HG02798 (cell line): ENCODE results near the gene YPEL4.
"Not testable (repeated sequence)": the region's sequence is repeated elsewhere in the genome, so short reads cannot be mapped to it uniquely, and the experiment has no call there.

Experiments used
- ATAC-seq: cut with Tn5 transposase; IDR thresholded peaks from one replicate; pipeline ENCODE4 v1.9.1; 2021; ENCODE audit warnings: mild to moderate bottlenecking; ENCODE audit not compliant: unreplicated experiment, poor library complexity

Gene YPEL4

DNA sequence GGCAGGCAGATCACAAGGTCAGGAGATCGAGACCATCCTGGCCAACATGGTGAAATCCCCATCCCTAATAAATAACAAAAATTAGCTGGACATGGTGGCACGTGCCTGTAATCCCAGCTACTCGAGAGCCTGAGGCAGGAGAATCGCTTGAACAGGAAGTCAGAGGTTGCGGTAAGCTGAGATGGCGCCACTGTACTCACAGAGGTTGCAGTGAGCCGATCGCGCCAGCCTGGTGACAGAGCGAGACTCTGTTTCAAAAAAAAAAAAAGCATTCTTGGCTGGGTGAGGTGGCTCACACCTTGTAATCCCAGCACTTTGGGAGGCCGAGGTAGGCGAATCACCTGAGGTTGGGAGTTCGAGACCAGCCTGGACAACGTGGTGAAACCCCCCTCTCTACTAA, 2.5 kb upstream of the YPEL4 start:
- ATAC-seq, result not testable (repeated sequence)

DNA sequence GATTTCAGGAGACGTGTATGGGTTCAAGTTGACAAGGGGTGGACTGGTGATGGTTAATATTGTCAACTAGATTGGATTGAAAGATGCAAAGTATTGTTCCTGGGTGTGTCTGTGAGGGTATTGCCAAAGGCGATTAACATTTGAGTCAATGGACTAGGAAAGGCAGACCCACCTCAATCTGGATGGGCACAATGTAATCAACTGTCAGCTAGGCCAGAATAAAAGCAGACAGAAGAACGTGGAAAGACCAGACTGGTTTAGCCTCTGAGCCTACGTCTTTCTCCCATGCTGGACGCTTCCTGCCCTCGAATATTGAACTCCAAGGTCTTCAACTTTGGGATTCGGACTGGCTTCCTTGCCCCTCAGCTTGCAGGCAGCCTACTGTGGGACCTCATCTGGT, 1.7 kb upstream of the YPEL4 start:
- ATAC-seq, result no peak

DNA sequence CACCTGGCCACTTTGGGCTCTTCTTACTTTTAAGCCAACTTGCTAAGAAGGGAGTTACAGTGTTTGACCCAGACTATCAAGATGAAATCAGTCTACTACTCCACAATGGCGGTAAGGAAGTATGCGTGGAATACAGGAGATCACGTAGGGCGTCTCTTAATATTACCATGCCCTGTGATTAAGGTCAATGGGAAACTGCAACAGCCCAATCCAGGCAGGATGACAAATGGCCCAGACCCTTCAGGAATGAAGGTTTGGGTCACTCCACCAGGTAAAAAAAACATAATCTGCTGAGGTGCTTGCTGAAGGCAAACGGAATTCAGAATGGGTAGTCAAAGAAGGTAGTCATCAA, 1.0 kb upstream of the YPEL4 start:
- ATAC-seq, result no peak

DNA sequence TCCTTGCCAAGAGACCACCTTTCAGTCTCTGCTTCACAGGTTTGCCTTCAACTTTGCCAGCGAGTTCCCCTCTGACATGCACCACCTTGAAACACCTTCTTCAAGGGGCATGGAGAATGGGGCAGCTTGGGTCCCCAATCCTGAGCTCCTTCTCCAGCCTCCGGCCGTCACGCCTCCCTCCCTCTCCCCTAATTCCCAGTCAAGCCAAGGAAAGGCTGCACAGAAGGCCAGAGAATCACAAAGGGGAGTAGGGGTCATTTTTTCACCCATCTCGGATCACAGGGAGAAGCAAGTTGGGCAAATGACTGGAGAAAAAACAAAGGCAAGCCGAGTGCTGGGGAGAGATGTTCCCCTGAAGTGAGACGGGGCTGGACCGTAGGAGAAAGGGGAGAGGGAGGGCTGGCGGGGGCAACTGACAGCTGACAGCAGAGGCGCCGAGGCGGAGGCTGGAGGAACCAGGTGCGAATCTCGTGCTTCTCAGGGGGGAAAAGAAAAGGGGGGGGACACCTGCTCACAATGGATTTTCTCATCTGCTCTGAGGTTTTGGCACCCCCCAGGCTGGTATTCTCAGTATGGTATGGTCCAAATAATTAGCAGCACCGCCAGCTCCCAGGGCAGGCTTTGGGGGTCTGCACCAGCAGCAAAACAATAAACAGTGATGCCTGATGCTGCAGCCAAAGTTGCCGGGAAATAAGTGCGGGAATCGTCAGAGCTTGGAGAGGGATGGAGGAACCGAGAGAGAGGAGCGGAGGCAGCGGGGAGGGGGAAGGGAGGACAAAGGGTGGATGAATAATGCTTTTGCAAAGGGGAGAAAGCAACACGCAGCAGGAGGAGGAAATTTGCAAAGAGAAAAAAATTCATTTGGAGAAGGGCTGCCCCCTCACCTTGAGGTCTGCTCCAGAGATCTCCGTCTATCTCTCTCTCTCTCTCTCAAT, 644 bp downstream of the YPEL4 start:
- no peak for ATAC-seq

DNA sequence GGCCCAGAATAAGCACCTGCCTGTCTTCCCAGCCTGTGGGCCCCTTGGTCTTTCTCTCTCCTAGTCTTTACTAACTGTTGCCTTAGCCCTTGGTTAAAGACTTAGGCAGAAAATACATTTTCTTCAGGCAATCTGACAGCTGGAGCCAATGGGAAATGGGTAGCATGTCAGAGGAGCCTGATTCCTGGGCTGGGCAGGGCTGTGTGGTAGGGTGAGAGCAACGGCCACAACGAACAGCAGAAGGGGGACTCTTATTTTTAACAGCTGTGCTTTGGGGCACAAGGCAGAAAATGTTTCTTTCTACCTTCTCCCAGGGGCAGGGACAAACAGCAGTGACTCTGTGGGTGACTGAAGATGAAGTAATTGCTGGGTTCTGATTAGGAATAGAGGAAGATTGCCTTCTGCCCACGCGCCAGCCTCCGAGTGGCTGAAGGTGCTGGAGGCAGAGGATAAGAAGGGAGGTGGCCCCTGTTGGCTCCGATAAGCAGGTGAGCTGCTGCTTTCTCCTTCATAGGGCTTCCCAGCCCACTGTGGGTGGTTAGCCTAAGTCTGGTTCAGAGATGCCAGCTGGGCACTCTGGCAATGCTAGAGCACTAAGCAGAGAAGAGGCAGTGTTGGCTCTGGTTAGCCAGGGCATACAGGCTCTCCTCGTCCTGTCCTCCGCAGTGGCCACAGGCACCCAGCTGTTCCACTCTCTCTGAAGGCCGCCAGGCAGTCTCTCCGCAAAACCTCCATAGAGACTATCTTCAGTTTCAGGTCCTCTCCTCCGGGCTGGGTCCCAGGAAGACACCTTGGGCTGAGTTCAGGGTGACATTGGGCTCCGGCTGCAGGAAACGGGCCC, 1.5 kb downstream of the YPEL4 start:
- ATAC-seq, result no peak

DNA sequence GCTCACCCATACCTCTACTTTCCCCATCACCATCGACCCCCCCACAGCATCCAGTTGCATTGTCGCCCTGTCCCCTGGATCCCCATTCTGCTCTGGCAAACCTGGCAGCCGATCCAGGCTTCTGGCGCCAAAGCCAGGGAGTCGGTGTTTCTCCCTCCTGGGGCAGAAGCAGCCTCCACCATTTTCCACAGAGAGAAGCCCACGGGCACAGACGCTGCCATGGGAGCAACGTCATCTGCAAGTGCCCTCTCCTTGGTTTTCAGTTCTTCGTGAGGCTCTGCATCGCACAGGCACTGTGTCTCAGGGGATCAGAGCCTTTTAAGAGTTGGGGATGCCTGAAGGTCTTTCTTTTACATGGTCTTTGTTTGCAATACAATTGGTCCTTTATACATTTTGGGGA, 2.3 kb downstream of the YPEL4 start:
- ATAC-seq, result no peak

DNA sequence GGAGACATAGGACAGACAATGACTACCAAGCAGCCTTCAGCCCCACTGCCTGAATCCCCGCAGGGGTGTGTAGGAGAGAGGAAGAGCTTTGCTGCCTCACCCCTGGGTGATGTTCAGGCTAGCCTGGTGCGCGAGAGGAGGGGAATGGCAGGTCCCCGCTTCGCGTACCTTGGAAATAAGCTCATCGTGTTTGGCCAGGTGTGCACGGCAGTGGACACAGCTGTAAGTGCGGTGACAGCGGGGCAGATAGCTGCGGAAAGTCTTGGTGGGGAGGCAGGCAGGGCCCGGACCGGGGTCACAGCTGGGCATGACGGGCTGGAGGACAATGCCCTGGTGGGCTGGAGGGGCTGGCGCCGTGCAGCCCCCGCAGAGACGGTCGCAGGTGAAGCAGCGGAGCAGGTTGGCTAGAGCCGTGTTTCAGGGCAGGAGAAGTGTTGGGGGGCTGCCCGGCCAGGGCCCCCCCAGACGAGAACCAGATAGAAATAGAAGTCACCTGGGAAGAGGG, 2.9 kb downstream of the YPEL4 start:
- ATAC-seq, result no peak

DNA sequence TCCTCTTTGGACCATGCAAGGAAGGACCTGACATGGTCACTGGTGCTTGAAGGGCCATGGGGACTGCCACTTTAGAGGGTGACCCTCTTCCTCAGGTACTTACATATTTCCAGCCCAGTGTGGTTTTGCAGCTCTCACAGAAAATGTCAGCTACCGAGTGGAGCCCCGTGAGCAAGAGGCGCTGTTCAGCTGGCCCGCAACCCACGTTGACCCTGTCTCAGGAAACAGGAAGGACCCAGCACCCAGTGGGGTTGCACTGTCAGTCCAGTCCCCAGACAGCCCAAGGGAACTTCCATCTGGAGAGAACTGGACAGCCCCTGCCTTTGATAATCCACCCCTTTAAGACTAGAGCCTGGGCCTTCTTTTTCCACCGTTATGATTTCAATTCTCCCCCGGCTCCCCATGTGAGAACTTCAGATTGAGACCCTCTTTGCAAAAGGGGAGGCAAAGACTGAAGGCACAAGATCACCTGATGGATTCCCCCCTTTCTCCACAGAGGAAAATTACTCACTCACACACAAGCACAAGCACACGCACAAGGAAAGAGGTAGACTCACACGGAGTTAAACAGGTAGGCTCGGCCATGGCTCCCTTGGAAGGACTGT, 3.4 kb downstream of the YPEL4 start:
- peak; percentile 41 for ATAC-seq

DNA sequence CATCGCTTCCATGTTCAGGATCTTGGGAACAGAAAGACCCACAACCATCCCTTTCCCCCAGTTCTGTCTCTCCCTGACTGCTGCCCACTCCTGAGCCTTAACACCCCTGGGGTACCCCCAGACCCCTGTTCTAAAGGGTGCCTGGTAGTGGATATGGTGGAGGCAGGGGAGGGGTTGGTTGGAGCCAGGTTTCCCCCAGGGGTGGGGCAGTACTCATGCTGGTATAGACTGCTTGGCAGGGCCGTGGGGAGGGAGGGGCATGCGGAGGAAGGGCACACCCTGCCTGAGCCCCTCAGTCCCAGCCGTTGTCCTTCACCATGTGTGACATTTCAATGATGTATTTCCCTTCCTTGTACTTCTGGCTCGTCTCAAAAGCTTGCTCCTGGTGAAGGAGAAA, 4.0 kb downstream of the YPEL4 start:
- ATAC-seq, result no peak

DNA sequence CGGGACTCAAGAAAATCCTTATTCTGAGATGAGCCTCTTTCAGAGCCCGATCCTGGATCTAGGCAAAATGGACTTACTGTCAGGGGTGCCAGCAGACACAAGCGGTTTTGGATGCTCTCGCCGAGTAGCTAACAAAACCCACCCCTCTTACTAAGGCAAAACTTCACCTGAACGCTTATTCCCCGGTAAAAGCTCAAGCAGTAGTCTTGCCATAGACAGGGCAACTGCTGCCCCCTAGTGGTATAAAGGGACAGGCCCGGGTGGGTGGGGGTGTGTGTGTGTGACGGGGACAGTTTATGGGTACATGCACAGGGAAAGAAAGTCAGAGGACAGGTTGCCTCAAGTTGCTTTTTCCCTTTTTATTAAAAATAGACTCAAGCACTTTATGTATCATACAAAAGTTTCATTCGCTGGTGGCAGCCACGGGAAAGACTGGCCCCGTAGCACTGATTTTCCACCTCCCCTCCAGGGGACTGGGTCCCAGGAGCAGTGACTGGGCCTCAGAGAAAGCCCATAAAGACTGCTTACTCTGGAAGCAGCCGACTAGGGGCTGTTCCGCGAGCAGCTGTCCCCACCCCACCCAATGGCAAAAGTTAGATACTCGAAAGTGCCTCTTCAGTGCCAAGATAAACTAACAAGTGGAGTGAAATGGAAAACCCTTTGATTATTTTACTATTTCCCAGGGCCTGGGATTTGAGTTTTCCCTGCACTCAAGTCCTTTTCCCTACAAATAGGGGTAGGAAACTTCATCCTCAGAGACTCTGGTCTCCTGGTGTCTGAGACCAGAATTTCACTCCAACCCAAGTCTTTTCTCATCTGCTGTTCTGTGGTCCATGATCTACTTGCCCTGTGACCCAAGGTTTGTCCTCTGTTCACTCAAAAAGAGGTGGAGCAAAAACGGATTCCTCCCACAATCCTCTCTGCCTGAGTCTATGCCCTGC, 4.7 kb downstream of the YPEL4 start:
- ATAC-seq, result peak; percentile 59

DNA sequence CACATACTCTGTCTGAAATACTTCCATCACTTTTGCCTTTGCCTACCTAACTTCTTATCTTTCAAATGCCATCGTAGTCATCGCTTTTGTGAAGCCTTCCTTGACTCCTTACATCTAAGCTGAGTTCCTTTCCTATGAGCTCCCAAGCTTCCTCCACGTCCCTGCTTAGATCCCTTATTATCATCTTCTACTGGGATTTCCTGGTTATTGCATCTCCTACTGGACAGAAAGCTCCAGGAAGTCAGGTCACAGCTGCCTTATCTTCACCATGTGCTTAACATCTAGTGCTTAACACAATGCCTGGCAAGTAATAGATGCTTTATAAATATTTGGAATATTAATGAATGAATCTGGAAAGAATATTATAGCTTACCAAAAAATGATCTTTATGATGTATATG, 5.9 kb downstream of the YPEL4 start:
- ATAC-seq, result no peak

DNA sequence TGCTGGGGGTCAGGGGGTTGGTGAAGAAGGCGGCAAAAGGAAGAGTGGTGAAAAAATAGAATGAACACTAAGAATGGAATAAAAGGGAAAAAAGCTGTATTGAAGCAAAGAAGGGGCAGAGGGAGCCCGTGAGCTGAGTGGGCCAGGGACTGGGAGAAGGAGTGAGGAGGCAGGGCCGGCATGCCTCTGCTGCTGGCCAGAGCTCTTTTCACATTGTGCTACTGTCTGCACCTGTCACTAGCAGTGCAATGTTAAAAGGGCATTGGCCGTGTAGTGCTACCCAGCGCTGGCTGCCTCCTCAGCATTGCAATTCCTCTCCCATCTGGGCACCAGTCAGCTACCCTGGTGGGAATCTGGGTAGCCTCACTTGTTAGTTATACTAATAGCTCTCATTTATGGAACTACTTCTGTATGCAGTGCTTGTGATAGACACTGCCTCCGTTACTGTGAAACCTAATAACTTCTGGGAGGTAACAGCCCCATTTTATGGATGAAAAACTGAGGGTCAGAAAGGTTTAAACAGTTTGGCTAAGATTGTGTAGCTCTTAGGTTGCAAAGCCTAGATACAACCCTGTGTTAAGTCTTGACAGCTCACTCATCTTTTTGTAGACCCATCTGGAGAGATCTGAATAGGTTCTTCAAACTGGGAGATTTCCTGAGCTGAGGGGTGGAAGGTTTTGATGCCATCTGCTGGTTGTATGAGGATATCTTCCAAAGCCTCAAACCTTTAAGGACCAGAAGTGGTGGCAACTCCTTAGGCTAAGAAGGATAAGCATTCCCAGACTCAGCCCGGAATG, 8.5 kb downstream of the YPEL4 start:
- ATAC-seq, result no peak

DNA sequence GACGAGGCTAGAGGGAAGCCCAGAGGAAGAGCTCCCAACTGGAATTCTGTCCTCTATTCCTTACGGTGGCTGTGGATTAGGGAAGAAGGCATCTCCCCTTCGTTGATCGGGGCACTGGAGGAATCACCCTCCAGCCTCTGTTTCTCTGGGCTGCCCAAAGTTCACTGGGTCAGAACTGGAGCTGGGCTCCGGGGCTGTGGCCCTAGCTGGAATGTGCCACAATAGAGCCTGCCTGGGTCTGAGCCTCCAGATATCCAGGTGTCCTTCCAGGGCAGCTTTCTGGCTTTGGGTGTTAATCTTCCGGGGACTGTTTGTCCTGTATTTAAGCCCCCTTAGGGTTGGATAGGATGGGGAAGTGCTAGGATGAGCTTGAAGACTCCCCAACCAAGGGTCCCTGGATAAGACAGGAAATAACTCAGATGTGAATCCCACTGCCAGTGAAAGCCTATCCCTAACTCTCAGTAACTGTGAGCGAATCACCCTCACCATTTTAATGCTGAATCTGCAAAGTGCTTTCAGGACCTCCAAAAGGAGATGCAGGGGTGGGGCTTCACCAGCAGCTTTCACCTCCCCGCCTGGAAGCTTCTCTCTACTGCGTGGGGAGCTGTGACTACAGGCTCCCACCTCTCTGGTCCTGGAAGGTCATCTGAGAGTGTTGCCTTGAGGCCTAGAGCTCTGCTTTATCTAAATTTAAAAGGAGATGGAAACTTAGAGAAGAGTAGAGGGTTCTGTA, 9.5 kb downstream of the YPEL4 start:
- ATAC-seq, result no peak

DNA sequence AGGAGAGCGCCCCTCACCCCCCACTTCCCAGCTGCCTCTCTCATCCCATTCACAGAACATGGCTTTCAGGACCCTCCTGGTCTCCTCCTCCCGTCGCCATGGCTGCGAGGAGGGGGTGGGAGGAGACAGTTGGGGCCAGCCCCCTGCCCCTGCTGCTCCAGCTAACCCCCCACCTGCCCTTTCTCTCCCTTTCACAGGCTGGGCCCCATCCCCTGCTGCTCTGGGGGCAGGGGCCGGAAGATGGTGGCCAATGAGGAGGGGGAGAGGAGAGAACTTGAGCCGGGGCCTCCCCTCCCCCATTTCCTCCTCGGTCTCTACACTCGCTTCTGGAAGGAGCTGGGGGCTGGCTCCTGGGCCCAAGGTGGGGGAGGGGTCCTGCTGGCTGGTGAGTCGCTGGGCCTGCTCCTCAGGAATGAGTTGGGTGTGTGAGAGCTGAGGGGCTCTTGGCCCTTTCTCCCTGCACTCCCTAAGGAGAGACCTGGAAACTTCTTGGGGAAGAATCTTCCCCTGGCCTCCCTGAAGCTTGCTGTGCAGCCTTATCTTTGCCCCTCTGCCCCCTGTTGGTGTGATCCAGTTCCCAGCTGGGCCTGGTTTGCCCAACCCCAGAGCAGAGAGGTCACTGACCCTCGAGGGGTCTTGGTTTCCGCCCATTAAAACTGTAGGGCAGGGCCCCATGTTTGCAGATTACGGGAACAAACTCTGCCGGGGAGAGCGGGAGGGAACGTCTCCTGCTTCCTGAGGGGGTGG, 10.2 kb downstream of the YPEL4 start:
- ATAC-seq, result no peak

DNA sequence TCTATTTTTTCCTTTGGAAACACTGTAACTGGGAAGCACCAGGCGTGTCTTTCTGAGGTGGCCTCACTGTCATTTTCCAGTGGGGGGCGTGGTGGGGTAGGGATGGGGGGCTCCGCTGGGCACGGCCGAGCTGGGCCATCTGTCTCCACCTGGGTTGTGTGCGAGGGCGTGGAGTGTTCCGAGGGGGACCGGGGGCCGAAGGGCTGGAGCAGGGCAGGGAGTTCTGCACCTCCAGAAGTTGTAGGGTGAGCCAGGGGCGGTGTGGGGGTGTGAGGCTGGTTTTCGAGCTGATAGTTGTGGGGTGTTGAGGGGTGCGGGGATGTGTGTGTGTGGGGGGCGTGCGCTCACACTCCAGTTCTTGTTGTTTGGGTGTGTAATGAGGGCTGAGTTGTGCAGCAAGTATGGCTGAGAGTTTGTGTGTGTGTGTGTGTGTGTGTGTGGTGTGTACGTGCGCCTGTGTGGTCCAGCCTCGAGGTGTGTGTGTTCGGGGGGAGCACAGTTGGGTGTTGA, 10.8 kb downstream of the YPEL4 start:
- no peak for ATAC-seq

DNA sequence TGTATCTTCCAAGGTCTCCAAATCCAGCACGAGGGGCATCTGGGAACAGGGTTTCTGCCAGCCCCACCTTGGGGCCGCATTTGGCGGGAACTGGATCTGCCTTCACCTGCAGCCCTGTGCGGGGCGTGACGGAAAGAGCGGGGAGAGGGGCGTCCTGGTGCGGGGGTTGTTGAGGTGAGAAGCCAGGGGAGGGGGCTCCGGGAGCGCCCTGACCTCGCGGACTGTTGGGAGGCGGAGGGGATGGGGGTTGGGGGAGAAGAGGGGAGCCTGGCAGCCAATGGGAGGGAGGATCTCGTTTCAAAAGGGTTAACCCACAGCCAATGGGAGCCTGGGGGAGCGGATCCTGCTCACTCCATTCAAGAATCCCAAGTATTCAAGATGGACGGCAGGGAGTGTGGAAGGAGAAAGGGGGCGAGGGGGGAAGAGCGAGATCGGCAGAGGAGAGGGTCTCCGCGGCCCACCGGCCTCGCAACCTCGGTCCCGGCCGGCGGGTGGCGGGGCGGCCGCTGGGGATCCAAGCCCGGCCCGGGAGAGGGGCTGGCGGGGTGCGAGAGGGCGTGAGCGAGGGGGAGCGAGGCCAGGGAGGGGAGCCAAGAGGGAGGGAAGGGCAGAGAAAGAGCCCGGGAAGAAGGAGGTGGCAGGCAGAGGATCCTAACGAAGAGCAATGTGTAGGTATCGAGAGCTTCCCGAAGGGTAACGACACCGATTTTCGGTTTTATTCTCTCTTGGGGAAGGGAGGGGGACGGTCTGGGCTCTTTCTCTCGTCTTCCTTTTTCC, 11.5 kb downstream of the YPEL4 start:
- no peak for ATAC-seq

DNA sequence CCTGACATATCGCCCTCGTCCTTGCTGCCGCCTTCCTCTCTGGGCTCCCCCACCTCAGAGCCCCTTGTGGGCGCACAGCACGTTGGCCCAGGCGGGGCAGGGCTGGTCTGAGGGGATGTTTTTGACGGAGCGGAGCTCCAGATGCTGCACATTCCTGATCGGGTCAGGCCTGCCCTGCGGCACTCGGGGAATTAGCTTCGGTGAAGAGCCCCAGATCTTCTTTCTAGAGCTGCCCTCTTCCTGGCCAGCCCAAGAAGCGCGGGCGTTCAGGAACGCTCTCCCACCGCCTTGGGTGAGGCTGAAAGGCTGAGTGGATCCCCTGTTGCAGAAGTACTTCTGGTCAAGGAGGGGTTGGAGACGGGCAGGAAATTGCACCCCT, 12.1 kb downstream of the YPEL4 start:
- ATAC-seq, result no peak
